Hepatocyte (in vitro differentiated cells): Measurements from ENCODE around the gene C19orf18. TPM values are rescaled to one million over a fixed set of nuclear protein-coding genes. Genes with fewer than 3 reads are reported as not detected.

Experiments used
- DNase-seq: peaks from one replicate; pipeline ENCODE4 v3.0.0-alpha.2; 2016; ENCODE audit warnings: low spot score
- H2AFZ ChIP-seq: fragments of 200-600 bp; sonication (generic); 2 replicates; pipeline ENCODE4 v1.6.0; 2016; ENCODE audit warnings: antibody characterized with exemption, mild to moderate bottlenecking
- H3K27ac ChIP-seq: fragments of 200-600 bp; sonication (generic); 2 replicates; pipeline ENCODE4 v1.5.1; 2016; ENCODE audit warnings: mild to moderate bottlenecking
- H3K27me3 ChIP-seq: fragments of 200-600 bp; sonication (generic); 2 replicates; pipeline ENCODE4 v1.6.1; 2016
- H3K36me3 ChIP-seq: fragments of 200-600 bp; sonication (generic); replicated peaks from 2 replicates; pipeline ENCODE4 v1.5.1; 2016; ENCODE audit warnings: low read depth; ENCODE audit not compliant: insufficient read depth
- H3K4me1 ChIP-seq: fragments of 200-600 bp; sonication (generic); 2 replicates; pipeline ENCODE4 v1.5.1; 2016; ENCODE audit warnings: mild to moderate bottlenecking, moderate library complexity; ENCODE audit not compliant: insufficient read depth
- H3K4me2 ChIP-seq: fragments of 200-600 bp; sonication (generic); 2 replicates; pipeline ENCODE4 v1.6.0; 2016
- H3K4me3 ChIP-seq: fragments of 200-600 bp; sonication (generic); 2 replicates; pipeline ENCODE4 v1.5.1; 2016; ENCODE audit warnings: mild to moderate bottlenecking
- H3K79me2 ChIP-seq: fragments of 200-600 bp; sonication (generic); 2 replicates; pipeline ENCODE4 v1.6.0; 2017; ENCODE audit warnings: mild to moderate bottlenecking
- H3K9me2 ChIP-seq: fragments of 200-600 bp; sonication (generic); replicated peaks from 2 replicates; pipeline ENCODE4 v1.6.0; 2017; ENCODE audit warnings: mild to moderate bottlenecking; ENCODE audit not compliant: insufficient read depth
- H3K9me3 ChIP-seq: fragments of 200-600 bp; sonication (generic); 2 replicates; pipeline ENCODE4 v1.5.1; 2016; ENCODE audit warnings: low read depth, mild to moderate bottlenecking
- H4K20me1 ChIP-seq: fragments of 200-600 bp; sonication (generic); 2 replicates; pipeline ENCODE4 v1.6.0; 2016; ENCODE audit warnings: mild to moderate bottlenecking; ENCODE audit not compliant: insufficient read depth, poor library complexity, severe bottlenecking
- EZH2 ChIP-seq: fragments of 200-600 bp; sonication (generic); IDR thresholded peaks from 2 replicates; pipeline ENCODE4 v1.6.1; 2016; ENCODE audit warnings: antibody characterized with exemption, mild to moderate bottlenecking, borderline replicate concordance
- EZH2phosphoT487 ChIP-seq: fragments of 200-600 bp; sonication (generic); IDR thresholded peaks from one replicate; pipeline ENCODE4 v1.6.1; 2018; ENCODE audit warnings: antibody characterized with exemption, mild to moderate bottlenecking, low read depth, moderate library complexity; ENCODE audit not compliant: unreplicated experiment, severe bottlenecking
- WGBS: methylation state at CpG from one replicate; pipeline ENCODE4 v1.1.6; 2016; ENCODE audit warnings: low lambda C conversion rate; ENCODE audit errors: missing lambda C conversion rate; 5-methylcytosine and 5-hydroxymethylcytosine counted together
- polyA plus RNA-seq: library from polyadenylated mRNA; unstranded; fragments of >200 nt; fragmentation: Nextera tagmentation; extraction: Ambion mirVana; gene quantifications from 2 replicates; pipeline ENCODE4 v1.2.1, GENCODE V29; 2016
- total RNA-seq: library from RNA; depleted of rRNA; stranded (reverse); fragments of >200 nt; gene quantifications from 2 replicates; pipeline ENCODE4 v1.2.3, GENCODE V29; 2014
- TF ChIP-seq, protein P1 (sequence below): fragments of 200-600 bp; sonication (generic); IDR thresholded peaks from 2 replicates; pipeline ENCODE4 v1.5.1; 2016; ENCODE audit warnings: antibody characterized with exemption, mild to moderate bottlenecking; ENCODE audit not compliant: poor library complexity

C19orf18 gene
- total and polyA plus RNA-seq, 2 experiments from 2014 or later: 0.60 to 2.0 TPM

DNA sequence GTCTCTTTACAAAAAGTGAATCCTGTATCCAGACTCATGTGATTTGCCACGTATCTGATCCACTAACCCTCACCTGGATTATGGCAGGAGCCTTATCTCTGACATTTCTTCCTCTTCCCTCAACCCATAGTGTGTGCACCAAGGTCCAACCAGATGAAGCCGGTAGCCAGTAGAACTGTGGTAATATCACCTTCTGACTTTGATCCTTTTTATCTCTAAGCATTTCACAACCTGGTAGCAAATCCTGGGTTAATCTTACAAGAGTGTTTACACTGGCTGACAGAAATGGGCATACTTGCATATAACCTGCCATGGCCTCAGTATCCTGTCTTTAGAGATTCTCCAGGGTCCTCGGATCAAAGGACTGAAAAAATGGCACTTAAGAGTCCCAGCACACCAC is 59.8 kb downstream of the C19orf18 start:
- DNase-seq: peak; percentile 47
- H2AFZ ChIP-seq: no peak overlapping the region
- H3K27ac ChIP-seq: peak overlapping the region; percentile 28
- H3K36me3 ChIP-seq: no peaks in the 10 kb centered on the region
- peaks cover 11% of the 10 kb centered on the region for H3K4me1 ChIP-seq
- peak overlapping the region; percentile 91 for H3K4me2 ChIP-seq
- H4K20me1 ChIP-seq: no peaks in the 10 kb centered on the region
- no peaks in the 10 kb centered on the region for H3K27me3 ChIP-seq
- WGBS: 46% methylated on average over 3 of the region's 3 CpGs
- H3K9me2 ChIP-seq: no peaks in the 10 kb centered on the region
- TF ChIP-seq EZH2 (no peak), EZH2phosphoT487 (no peak)
- TF ChIP-seq, protein P1, sequence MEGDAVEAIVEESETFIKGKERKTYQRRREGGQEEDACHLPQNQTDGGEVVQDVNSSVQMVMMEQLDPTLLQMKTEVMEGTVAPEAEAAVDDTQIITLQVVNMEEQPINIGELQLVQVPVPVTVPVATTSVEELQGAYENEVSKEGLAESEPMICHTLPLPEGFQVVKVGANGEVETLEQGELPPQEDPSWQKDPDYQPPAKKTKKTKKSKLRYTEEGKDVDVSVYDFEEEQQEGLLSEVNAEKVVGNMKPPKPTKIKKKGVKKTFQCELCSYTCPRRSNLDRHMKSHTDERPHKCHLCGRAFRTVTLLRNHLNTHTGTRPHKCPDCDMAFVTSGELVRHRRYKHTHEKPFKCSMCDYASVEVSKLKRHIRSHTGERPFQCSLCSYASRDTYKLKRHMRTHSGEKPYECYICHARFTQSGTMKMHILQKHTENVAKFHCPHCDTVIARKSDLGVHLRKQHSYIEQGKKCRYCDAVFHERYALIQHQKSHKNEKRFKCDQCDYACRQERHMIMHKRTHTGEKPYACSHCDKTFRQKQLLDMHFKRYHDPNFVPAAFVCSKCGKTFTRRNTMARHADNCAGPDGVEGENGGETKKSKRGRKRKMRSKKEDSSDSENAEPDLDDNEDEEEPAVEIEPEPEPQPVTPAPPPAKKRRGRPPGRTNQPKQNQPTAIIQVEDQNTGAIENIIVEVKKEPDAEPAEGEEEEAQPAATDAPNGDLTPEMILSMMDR: no peak
- peaks cover 36% of the 10 kb centered on the region for H3K79me2 ChIP-seq
- H3K4me3 ChIP-seq: no peak overlapping the region
- H3K9me3 ChIP-seq: no peaks in the 10 kb centered on the region

Other genes with a start within 250 kb of the C19orf18 start
- gene ZNF671, start 246.9 kb downstream of the C19orf18 start, total RNA-seq: 6.7 and 6.8 TPM in 2 replicates
- 3.9 and 6.7 TPM in 2 replicates for gene ZNF671, start 246.9 kb downstream of the C19orf18 start, polyA plus RNA-seq
- gene ZNF776, start 227.7 kb downstream of the C19orf18 start, total RNA-seq: 10.3 and 11.4 TPM in 2 replicates
- gene ZNF776, start 227.7 kb downstream of the C19orf18 start, polyA plus RNA-seq: 8.2 and 10.6 TPM in 2 replicates
- 11.4 and 22.5 TPM in 2 replicates for gene ZNF586, start 204.9 kb downstream of the C19orf18 start, total RNA-seq
- gene ZNF586, start 204.9 kb downstream of the C19orf18 start, polyA plus RNA-seq: 8.0 and 11.2 TPM in 2 replicates
- 25.9 and 26.7 TPM in 2 replicates for gene ZNF552, start 159.6 kb downstream of the C19orf18 start, total RNA-seq
- 12.9 and 13.7 TPM in 2 replicates for gene ZNF552, start 159.6 kb downstream of the C19orf18 start, polyA plus RNA-seq
- 13.9 and 16.8 TPM in 2 replicates for gene ZNF587B, start 144.2 kb downstream of the C19orf18 start, total RNA-seq
- 1.8 and 6.4 TPM in 2 replicates for gene ZNF587B, start 144.2 kb downstream of the C19orf18 start, polyA plus RNA-seq
- 36.8 and 60.5 TPM in 2 replicates for gene ZNF587, start 124.7 kb downstream of the C19orf18 start, total RNA-seq
- gene ZNF587, start 124.7 kb downstream of the C19orf18 start, polyA plus RNA-seq: 8.8 and 11.5 TPM in 2 replicates
- 11.4 and 16.1 TPM in 2 replicates for gene ZNF814, start 85.5 kb downstream of the C19orf18 start, total RNA-seq
- 19.2 and 40.0 TPM in 2 replicates for gene ZNF814, start 85.5 kb downstream of the C19orf18 start, polyA plus RNA-seq
- 11.4 and 14.3 TPM in 2 replicates for gene ZNF417, start 57.9 kb downstream of the C19orf18 start, total RNA-seq
- gene ZNF417, start 57.9 kb downstream of the C19orf18 start, polyA plus RNA-seq: 3.9 and 6.2 TPM in 2 replicates
- 6.1 and 8.2 TPM in 2 replicates for gene ZNF418, start 39.1 kb downstream of the C19orf18 start, total RNA-seq
- gene ZNF418, start 39.1 kb downstream of the C19orf18 start, polyA plus RNA-seq: 2.8 and 3.2 TPM in 2 replicates
- 5.4 and 8.8 TPM in 2 replicates for gene ZNF256, start 26.8 kb downstream of the C19orf18 start, total RNA-seq
- 3.7 and 4.6 TPM in 2 replicates for gene ZNF256, start 26.8 kb downstream of the C19orf18 start, polyA plus RNA-seq
- gene ZNF606, start 28.3 kb upstream of the C19orf18 start, total RNA-seq: 18.0 and 19.7 TPM in 2 replicates
- 17.6 and 26.0 TPM in 2 replicates for gene ZNF606, start 28.3 kb upstream of the C19orf18 start, polyA plus RNA-seq
- 0.33 and 1.2 TPM in 2 replicates for gene ZSCAN1, start 59.5 kb upstream of the C19orf18 start, total RNA-seq
- 1.1 and 3.8 TPM in 2 replicates for gene ZSCAN1, start 59.5 kb upstream of the C19orf18 start, polyA plus RNA-seq
- 5.8 and 7.4 TPM in 2 replicates for gene ZNF135, start 84.7 kb upstream of the C19orf18 start, total RNA-seq
- 4.3 and 5.0 TPM in 2 replicates for gene ZNF135, start 84.7 kb upstream of the C19orf18 start, polyA plus RNA-seq
- 30.4 and 49.8 TPM in 2 replicates for gene ZSCAN18, start 123.7 kb upstream of the C19orf18 start, total RNA-seq
- 51.8 and 59.1 TPM in 2 replicates for gene ZSCAN18, start 123.7 kb upstream of the C19orf18 start, polyA plus RNA-seq
- 17.0 and 18.4 TPM in 2 replicates for gene ZNF329, start 176.3 kb upstream of the C19orf18 start, total RNA-seq
- 1.8 and 2.8 TPM in 2 replicates for gene ZNF329, start 176.3 kb upstream of the C19orf18 start, polyA plus RNA-seq
- gene ZNF274, start 208.5 kb upstream of the C19orf18 start, total RNA-seq: 28.1 and 28.8 TPM in 2 replicates
- 29.0 and 30.8 TPM in 2 replicates for gene ZNF274, start 208.5 kb upstream of the C19orf18 start, polyA plus RNA-seq